NCI-H82 (cell line): Measurements from ENCODE around the gene AP4B1.
"Not testable (repeated sequence)": the region's sequence is repeated elsewhere in the genome, so short reads cannot be mapped to it uniquely, and the experiment has no call there.

Source experiments
- DNase-seq: peaks from one replicate; lab custom pipeline; 2025; lab: John Stamatoyannopoulos, UW

The AP4B1 gene

GRCh38 chr1:113904674-113905434, at the start of gene AP4B1, which contains the start of gene DCLRE1B:
Gene AP4B1, minus strand, starts transcription at chr1:113904799. Its CDS starts 82 bp downstream, at chr1:113904717.
Gene DCLRE1B, plus strand, starts transcription at chr1:113905326. Its CDS starts 261 bp downstream, at chr1:113905587.
- DNase-seq: peak; percentile 100

GRCh38 chr1:113951719-113952118, 47.1 kb upstream of the AP4B1 start:
- no peak for DNase-seq

- DNase-seq: no peak
Measured at GRCh38 chr1:113950908-113951307, 46.3 kb upstream of the AP4B1 start.

- peak; percentile 8 for DNase-seq
Measured at GRCh38 chr1:113949007-113949406, 44.4 kb upstream of the AP4B1 start.

- DNase-seq: not testable (repeated sequence)
Measured at GRCh38 chr1:113948151-113948550, 43.6 kb upstream of the AP4B1 start.

GRCh38 chr1:113947388-113948107, 42.9 kb upstream of the AP4B1 start:
- no peak for DNase-seq

GRCh38 chr1:113946678-113947387, 42.2 kb upstream of the AP4B1 start:
- peak; percentile 98 for DNase-seq

- DNase-seq: peak; percentile 36
Measured at GRCh38 chr1:113946112-113946511, 41.5 kb upstream of the AP4B1 start.

- DNase-seq: no peak
Measured at GRCh38 chr1:113945329-113945728, 40.7 kb upstream of the AP4B1 start.

- DNase-seq: no peak
Measured at GRCh38 chr1:113943028-113943811, 38.6 kb upstream of the AP4B1 start.

GRCh38 chr1:113942527-113942926, 37.9 kb upstream of the AP4B1 start:
- DNase-seq: no peak

- DNase-seq: no peak
Measured at GRCh38 chr1:113941245-113941559, 36.6 kb upstream of the AP4B1 start.

GRCh38 chr1:113940365-113941244, 36.0 kb upstream of the AP4B1 start:
- no peak for DNase-seq

- peak; percentile 85 for DNase-seq
Measured at GRCh38 chr1:113938192-113938591, 33.6 kb upstream of the AP4B1 start.

GRCh38 chr1:113937146-113937545, 32.5 kb upstream of the AP4B1 start:
- no peak for DNase-seq

GRCh38 chr1:113935970-113936369, 31.4 kb upstream of the AP4B1 start:
- DNase-seq: no peak

- no peak for DNase-seq
Measured at GRCh38 chr1:113935176-113935575, 30.6 kb upstream of the AP4B1 start.

GRCh38 chr1:113934511-113935055, 30.0 kb upstream of the AP4B1 start:
- no peak for DNase-seq

GRCh38 chr1:113934006-113934405, 29.4 kb upstream of the AP4B1 start:
- DNase-seq: no peak

GRCh38 chr1:113931451-113931851, 26.9 kb upstream of the AP4B1 start:
- DNase-seq: no peak
